Lower leg skin (tissue), 4 donors: ENCODE results near the gene FYCO1. TPM values are rescaled to one million over a fixed set of nuclear protein-coding genes. Genes with fewer than 3 reads are reported as not detected.

Experiments used
- DNase-seq, 2 donors: peaks; one replicate each; pipeline ENCODE4 v3.0.0-alpha.2; 2019; ENCODE audit warnings: low spot score in 2 of 2
- H3K4me3 ChIP-seq: fragments of 200-600 bp; sonication (generic); 2 replicates; pipeline ENCODE4 v1.5.1; 2017; ENCODE audit warnings: mild to moderate bottlenecking, low read depth; ENCODE audit not compliant: poor library complexity, severe bottlenecking
- POLR2A ChIP-seq, 2 donors: fragments of 450-650 bp; IDR thresholded peaks; one replicate each; pipeline ENCODE4 v1.6.1; 2016 to 2017; ENCODE audit warnings: antibody characterized with exemption in 2 of 2, mild to moderate bottlenecking in 1 of 2, moderate library complexity in 1 of 2
- WGBS, 2 donors: methylation state at CpG; one replicate each; pipeline ENCODE4 v1.1.5; 2018; 5-methylcytosine and 5-hydroxymethylcytosine counted together
- intact Hi-C: fragments of 100-400 bp; cut with DNase I; formaldehyde crosslinking; loops from one replicate; pipeline ENCODE4 v1.15.0; 2023; ENCODE audit warnings: low total_unique reads
- total RNA-seq, 4 donors: library from RNA; depleted of rRNA; stranded (reverse); fragments of >200 nt; gene quantifications; one replicate each; pipeline ENCODE4 v1.1.0, GENCODE V29; 2016
- TF ChIP-seq, protein P1 (sequence below), 3 donors: fragments of 450-650 bp; IDR thresholded peaks; one replicate each; pipeline ENCODE4 v1.5.1; 2016; ENCODE audit warnings: antibody characterized with exemption in 3 of 3, mild to moderate bottlenecking in 3 of 3, moderate library complexity in 2 of 3

Gene FYCO1
- total RNA-seq, 4 donors from 2014 or later: 35.0 to 57.0 (median 51.3) TPM

DNA sequence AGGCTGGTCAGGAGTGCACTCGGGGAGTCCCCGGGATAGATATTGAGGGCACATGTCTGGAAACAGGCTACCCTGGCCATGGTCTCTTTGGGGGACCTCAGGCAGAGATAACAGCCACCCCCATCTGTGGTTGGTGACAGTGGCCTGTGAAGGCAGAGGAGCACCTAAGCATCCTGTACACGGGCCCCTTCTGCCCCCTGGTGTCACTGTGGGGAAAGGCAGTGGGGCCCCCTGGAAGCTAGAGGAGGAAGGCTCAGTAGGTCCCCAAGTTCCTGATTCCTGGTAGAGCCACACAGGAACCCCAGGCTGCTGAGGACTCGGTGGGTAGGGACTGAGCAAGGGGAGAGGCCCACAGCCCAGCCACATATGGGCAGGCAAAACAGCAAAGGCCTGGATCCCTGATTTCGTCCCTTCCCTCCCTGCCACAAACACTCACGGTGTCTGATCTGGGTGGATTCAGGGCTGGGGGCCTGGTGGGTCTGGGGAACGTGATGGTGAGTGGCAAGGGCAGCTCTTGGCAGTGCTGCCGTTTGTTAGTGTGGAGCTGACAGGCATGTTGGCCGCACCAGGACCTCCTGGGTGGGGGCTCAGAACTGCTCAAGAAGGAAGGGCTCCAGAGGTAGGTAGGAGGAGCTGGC, 66.5 kb downstream of the FYCO1 start:
- intact Hi-C loops: no loop called here
- no peak for DNase-seq
- H3K4me3 ChIP-seq: no peak overlapping the region
- no peak for TF ChIP-seq POLR2A (IDR thresholded peaks at IDR 0.05)
- TF ChIP-seq, protein P1, sequence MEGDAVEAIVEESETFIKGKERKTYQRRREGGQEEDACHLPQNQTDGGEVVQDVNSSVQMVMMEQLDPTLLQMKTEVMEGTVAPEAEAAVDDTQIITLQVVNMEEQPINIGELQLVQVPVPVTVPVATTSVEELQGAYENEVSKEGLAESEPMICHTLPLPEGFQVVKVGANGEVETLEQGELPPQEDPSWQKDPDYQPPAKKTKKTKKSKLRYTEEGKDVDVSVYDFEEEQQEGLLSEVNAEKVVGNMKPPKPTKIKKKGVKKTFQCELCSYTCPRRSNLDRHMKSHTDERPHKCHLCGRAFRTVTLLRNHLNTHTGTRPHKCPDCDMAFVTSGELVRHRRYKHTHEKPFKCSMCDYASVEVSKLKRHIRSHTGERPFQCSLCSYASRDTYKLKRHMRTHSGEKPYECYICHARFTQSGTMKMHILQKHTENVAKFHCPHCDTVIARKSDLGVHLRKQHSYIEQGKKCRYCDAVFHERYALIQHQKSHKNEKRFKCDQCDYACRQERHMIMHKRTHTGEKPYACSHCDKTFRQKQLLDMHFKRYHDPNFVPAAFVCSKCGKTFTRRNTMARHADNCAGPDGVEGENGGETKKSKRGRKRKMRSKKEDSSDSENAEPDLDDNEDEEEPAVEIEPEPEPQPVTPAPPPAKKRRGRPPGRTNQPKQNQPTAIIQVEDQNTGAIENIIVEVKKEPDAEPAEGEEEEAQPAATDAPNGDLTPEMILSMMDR (IDR thresholded peaks at IDR 0.05): no peak
- 80 to 81% methylated on average over 9 of the region's 9 CpGs for WGBS, 2 donors

- WGBS, 2 donors: 90 to 94% methylated on average over 2 of the region's 2 CpGs
- H3K4me3 ChIP-seq: no peak overlapping the region
- intact Hi-C loops: no loop called here
- TF ChIP-seq, protein P1 (IDR thresholded peaks at IDR 0.05): no peak
- TF ChIP-seq POLR2A (IDR thresholded peaks at IDR 0.05): no peak
- DNase-seq: no peak
These were observed 67.7 kb downstream of the FYCO1 start for GRCh38 chr3:45927881-45928280.

DNA sequence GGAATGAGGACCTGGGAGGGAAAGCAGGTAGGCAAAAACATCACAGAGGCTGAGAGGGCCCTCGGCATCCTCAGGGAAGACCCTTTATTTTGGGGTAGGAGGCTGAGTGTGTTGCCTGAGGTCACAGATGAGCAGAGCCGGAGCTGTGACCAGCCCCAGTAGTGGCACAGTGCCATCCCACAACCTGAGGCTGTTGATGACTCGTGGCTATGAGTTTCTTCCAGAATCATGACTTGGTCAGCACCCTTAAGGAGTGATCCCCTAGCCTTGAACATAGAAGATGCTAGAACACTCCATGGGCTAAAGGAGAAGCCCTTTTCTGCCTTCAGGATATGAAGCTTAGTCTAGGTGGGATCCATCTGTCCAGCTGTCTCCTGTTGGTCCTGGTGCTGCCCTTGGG, 71.9 kb downstream of the FYCO1 start:
- WGBS, 2 donors: 66 to 70% methylated on average over 3 of the region's 3 CpGs
- intact Hi-C loops: loop anchor here (5.0 kb wide), 1 partner anchor 161 kb away; no protein-coding TSS in a partner anchor
- DNase-seq: no peak

DNA sequence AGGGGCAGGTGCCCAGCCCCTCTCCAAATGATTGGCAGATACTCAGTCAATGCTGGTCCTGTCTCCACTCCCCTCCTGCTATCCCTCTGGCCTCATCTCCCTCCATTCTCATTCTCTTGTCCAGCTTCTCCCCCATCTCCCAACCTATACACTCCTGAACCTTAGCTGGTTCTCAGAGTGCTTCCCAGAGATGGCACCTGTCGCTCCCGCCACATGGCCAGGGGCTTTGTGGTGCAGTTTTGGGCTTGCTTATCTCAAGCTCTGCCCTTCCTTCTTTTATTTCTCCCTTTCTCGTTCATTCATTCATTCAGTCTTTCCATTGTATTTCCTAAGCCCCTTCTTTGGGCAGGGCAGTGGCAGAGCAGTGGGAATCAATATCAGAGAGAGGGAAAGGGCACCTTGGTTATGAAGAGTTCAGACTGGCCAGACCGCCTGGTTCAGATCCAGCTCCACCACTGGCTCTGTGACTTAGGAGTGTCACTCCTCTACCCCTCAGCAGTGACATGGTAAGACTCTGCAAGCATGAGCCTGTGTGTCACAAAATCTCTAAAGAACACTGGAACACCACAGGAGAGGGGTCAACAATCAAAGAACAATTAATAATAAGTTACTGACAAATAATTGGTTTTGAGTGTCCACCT, 72.6 kb downstream of the FYCO1 start:
- DNase-seq: no peak
- intact Hi-C loops: loop anchor here (5.0 kb wide), 1 partner anchor 161 kb away; no protein-coding TSS in a partner anchor
- no peak overlapping the region for H3K4me3 ChIP-seq
- WGBS, 2 donors: 95 to 96% methylated on average over 4 of the region's 4 CpGs
- TF ChIP-seq, protein P1 (IDR thresholded peaks at IDR 0.05): no peak
- no peak for TF ChIP-seq POLR2A (IDR thresholded peaks at IDR 0.05)

More for the DNA sequence above, 71.9 kb downstream of the FYCO1 start:
- no peak overlapping the region for H3K4me3 ChIP-seq
- TF ChIP-seq POLR2A (IDR thresholded peaks at IDR 0.05): no peak
- TF ChIP-seq, protein P1 (IDR thresholded peaks at IDR 0.05): no peak

DNA sequence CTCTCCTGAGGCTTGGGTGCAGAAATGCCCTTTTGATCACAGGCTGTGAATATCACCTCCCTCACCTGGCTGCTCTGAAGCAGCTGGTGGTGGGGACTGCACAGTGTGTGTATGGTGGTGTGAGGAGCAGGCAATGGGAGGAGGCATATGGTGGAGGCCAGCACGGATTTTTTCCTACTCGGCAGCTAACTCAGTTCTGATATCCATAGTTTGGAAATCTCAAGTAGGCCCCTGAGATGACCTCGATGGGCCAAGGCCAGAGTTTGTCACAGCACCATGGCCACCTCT, 73.6 kb downstream of the FYCO1 start:
- WGBS, 2 donors: 88 to 90% methylated on average over 3 of the region's 3 CpGs
- TF ChIP-seq, protein P1 (IDR thresholded peaks at IDR 0.05): no peak
- TF ChIP-seq POLR2A (IDR thresholded peaks at IDR 0.05): no peak
- intact Hi-C loops: loop anchor here (5.0 kb wide), 1 partner anchor 160 kb away; no protein-coding TSS in a partner anchor
- no peak for DNase-seq
- H3K4me3 ChIP-seq: no peak overlapping the region
